ENCODE measurements around the gene YIF1B. TPM values are rescaled to one million over a fixed set of nuclear protein-coding genes. Genes with fewer than 3 reads are reported as not detected.

Gene YIF1B
- total RNA-seq, 2 donors from 2014 or later, result 28.8 to 58.3 TPM

GRCh38 chr19:38290631-38291147, 25.1 kb downstream of the YIF1B start:
- peaks cover 3% of the 10 kb centered on the region for H3K36me3 ChIP-seq
- intact Hi-C loops (cut with DNase I), result no loop called here
- no peaks in the 10 kb centered on the region for H3K27me3 ChIP-seq
- H3K4me1 ChIP-seq, result no peaks in the 10 kb centered on the region
- TF ChIP-seq, protein P1, sequence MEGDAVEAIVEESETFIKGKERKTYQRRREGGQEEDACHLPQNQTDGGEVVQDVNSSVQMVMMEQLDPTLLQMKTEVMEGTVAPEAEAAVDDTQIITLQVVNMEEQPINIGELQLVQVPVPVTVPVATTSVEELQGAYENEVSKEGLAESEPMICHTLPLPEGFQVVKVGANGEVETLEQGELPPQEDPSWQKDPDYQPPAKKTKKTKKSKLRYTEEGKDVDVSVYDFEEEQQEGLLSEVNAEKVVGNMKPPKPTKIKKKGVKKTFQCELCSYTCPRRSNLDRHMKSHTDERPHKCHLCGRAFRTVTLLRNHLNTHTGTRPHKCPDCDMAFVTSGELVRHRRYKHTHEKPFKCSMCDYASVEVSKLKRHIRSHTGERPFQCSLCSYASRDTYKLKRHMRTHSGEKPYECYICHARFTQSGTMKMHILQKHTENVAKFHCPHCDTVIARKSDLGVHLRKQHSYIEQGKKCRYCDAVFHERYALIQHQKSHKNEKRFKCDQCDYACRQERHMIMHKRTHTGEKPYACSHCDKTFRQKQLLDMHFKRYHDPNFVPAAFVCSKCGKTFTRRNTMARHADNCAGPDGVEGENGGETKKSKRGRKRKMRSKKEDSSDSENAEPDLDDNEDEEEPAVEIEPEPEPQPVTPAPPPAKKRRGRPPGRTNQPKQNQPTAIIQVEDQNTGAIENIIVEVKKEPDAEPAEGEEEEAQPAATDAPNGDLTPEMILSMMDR (IDR thresholded peaks at IDR 0.05), result no peak
- H3K9me3 ChIP-seq, result no peaks in the 10 kb centered on the region
- no peak overlapping the region for H3K27ac ChIP-seq
- H3K4me3 ChIP-seq, result no peak overlapping the region
- DNase-seq, result no peak
- H3K9ac ChIP-seq (ENCODE audit: low read depth in 2 of 2, low read length in 2 of 2), result no peak overlapping the region

GRCh38 chr19:38289955-38290354, 25.8 kb downstream of the YIF1B start:
- intact Hi-C loops (cut with DNase I), result no loop called here
- H3K4me3 ChIP-seq, result no peak overlapping the region
- H3K36me3 ChIP-seq, result peaks cover 4% of the 10 kb centered on the region
- no peaks in the 10 kb centered on the region for H3K27me3 ChIP-seq
- TF ChIP-seq, protein P1 (IDR thresholded peaks at IDR 0.05), result no peak
- H3K9ac ChIP-seq (ENCODE audit: low read depth in 2 of 2, low read length in 2 of 2), result peak overlapping the region in 1 of 2 donors; percentile 4
- no peak for DNase-seq
- no peaks in the 10 kb centered on the region for H3K4me1 ChIP-seq
- no peak overlapping the region for H3K27ac ChIP-seq
- H3K9me3 ChIP-seq, result no peaks in the 10 kb centered on the region

DNA sequence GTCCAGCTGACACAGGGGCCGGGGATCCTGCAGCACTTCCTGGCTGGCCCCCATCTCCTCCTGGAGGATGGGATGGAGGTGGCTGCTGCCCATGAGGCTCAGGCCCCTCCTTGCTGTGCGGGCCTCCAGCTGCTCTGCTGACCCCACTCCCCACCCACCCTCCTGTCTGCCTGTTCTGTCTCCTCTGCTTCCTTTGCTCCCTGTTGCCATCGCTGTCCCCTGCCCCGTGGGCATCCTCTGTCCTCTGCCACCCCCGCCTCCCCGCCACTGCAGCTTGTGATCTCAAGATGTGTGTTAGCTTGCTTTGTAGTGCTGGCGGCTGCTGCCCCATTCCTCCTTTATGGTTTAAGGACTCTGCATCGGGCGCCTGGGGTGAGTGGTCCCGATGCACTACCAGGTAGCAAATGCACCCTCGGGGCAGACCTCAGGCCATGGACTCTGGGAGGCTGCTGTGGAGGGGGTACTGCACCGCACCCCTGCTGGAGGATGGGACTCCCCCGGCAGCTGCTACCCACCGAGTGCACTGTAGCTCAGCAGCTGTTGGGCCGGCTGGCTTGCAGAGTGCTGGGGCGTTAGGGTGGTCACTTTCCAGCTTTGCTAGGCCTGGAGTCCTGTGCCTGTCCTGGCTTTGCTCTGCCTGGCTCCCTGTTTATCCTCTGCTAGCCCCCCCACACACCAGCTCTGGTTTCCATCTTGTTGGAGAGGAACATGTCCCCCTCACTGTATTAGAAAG, 27.5 kb downstream of the YIF1B start:
- DNase-seq, result no peak
- H3K4me1 ChIP-seq, result no peaks in the 10 kb centered on the region
- peaks cover 4% of the 10 kb centered on the region for H3K36me3 ChIP-seq
- no peaks in the 10 kb centered on the region for H3K27me3 ChIP-seq
- no peaks in the 10 kb centered on the region for H3K9me3 ChIP-seq
- H3K27ac ChIP-seq, result no peak overlapping the region
- no peak overlapping the region for H3K4me3 ChIP-seq
- intact Hi-C loops (cut with DNase I), result no loop called here
- TF ChIP-seq, protein P1 (IDR thresholded peaks at IDR 0.05), result no peak
- H3K9ac ChIP-seq (ENCODE audit: low read depth in 2 of 2, low read length in 2 of 2), result no peak overlapping the region

DNA sequence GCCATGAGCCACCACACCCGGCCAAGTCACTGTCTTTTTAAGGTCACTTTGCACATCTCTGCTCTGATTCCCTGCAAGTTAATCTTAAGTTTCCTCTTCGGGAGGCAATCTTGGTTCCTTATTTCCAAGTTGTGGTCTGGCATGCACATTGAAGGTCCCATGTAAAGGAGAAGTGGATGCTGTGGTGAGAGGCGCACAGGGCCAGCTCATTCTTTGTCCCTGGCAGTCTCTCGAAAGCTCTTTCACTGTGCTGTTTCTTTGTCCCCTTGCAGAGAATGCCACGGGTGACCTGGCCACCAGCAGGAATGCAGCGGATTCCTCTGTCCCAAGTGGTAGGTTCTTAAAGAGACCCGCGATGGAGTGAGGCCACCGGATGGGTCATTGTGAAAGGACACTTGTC, 28.1 kb downstream of the YIF1B start:
- Histone ChIP-seq H3K27me3 (no peaks in the 10 kb centered on the region), H3K9me3 (no peaks in the 10 kb centered on the region), H3K4me1 (no peaks in the 10 kb centered on the region), H3K36me3 (peaks cover 4% of the 10 kb centered on the region), H3K27ac (no peak overlapping the region), H3K4me3 (no peak overlapping the region), H3K9ac (ENCODE audit: low read depth in 2 of 2, low read length in 2 of 2) (no peak overlapping the region)
- DNase-seq, result no peak
- TF ChIP-seq, protein P1 (IDR thresholded peaks at IDR 0.05), result no peak
- intact Hi-C loops (cut with DNase I), result no loop called here

DNA sequence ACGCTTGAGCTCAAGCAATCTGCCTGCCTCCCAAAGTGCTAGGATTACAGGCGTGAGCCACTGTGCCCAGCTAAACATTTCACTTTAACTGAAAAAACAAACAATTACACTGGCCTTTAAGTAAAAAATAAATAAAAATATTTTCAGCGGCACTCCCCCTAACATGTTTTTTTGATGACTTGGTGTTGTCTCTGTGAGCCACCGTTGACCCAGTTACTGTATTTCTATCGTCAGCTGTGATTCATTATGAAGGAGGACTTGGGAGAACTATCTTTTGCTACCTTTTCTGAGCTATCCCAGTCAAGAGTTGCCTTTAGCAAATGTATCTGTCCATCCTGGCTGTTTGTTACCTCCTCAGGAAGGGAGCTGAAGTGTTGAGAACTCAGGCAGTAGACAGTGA, 30.2 kb downstream of the YIF1B start:
- H3K4me3 ChIP-seq, result no peak overlapping the region
- no peak for DNase-seq
- H3K4me1 ChIP-seq, result no peaks in the 10 kb centered on the region
- H3K27ac ChIP-seq, result no peak overlapping the region
- intact Hi-C loops (cut with DNase I), result no loop called here
- no peaks in the 10 kb centered on the region for H3K9me3 ChIP-seq
- H3K9ac ChIP-seq (ENCODE audit: low read depth in 2 of 2, low read length in 2 of 2), result no peak overlapping the region
- TF ChIP-seq, protein P1 (IDR thresholded peaks at IDR 0.05), result no peak
- peaks cover 4% of the 10 kb centered on the region for H3K36me3 ChIP-seq
- H3K27me3 ChIP-seq, result no peaks in the 10 kb centered on the region

Measured in colonic mucosa (tissue), 4 donors.